ENCODE data around the gene PRXL2C.

- no peak for TF ChIP-seq NRF1 (IDR thresholded peaks at IDR 0.05; ENCODE audit: low read depth, low read length)
- no peak for TF ChIP-seq CTCF (IDR thresholded peaks at IDR 0.05)
- no peak for TF ChIP-seq EP300 (IDR thresholded peaks at IDR 0.05; ENCODE audit: borderline replicate concordance in 1 of 2, low read depth in 1 of 2, low read length in 1 of 2)
- no peak for TF ChIP-seq SIN3A (IDR thresholded peaks at IDR 0.05; ENCODE audit: borderline replicate concordance, low read depth, low read length)
- no peak for TF ChIP-seq JUND (IDR thresholded peaks at IDR 0.05)
- no peak for TF ChIP-seq GABPA (IDR thresholded peaks at IDR 0.05; ENCODE audit: low read depth)
- no peak for TF ChIP-seq NFIC (IDR thresholded peaks at IDR 0.05; ENCODE audit: borderline replicate concordance)
- TF ChIP-seq MAX (IDR thresholded peaks at IDR 0.05; ENCODE audit: low read depth) = no peak
- no peak for TF ChIP-seq TAF1 (IDR thresholded peaks at IDR 0.05; ENCODE audit: borderline replicate concordance, low read depth, low read length)
- TF ChIP-seq FOXM1 (IDR thresholded peaks at IDR 0.05; ENCODE audit: low read depth) = no peak
- TF ChIP-seq SMC3 (IDR thresholded peaks at IDR 0.05; ENCODE audit: low read depth, low read length) = no peak
These were observed 49.8 kb downstream of the PRXL2C start for GRCh38 chr9:96605328-96605727.
